Transverse colon (tissue), 4 donors: ENCODE measurements around the gene KYNU. TPM values are rescaled to one million over a fixed set of nuclear protein-coding genes. Genes with fewer than 3 reads are reported as not detected.
"Not testable (repeated sequence)": the region's sequence is repeated elsewhere in the genome, so short reads cannot be mapped to it uniquely, and the experiment has no call there.

Source experiments
- DNase-seq: peaks from one replicate; pipeline ENCODE4 v3.0.0-alpha.2; 2019
- H3K27ac ChIP-seq, 4 donors: fragments of 200-600 bp; sonication (generic); 2 replicates each; pipeline ENCODE4 v1.5.1; 2016 to 2018; ENCODE audit warnings: inconsistent platforms in 4 of 4
- H3K27me3 ChIP-seq: fragments of 200-600 bp; sonication (generic); 2 replicates; pipeline ENCODE4 v1.5.1; 2017; ENCODE audit warnings: inconsistent platforms
- H3K36me3 ChIP-seq, 4 donors: fragments of 200-600 bp; sonication (generic); 2 replicates each; pipeline ENCODE4 v1.5.1; 2017 to 2019; ENCODE audit warnings: inconsistent platforms in 4 of 4
- H3K4me1 ChIP-seq, 4 donors: fragments of 200-600 bp; sonication (generic); 2 replicates each; pipeline ENCODE4 v1.5.1; 2017 to 2020; ENCODE audit warnings: inconsistent platforms in 4 of 4
- H3K4me3 ChIP-seq, 4 donors: fragments of 200-600 bp; sonication (generic); 1 replicate in 1 of 4; 2 replicates in 3 of 4; pipeline versions ENCODE4 v1.5.1 to v1.6.1; 2017 to 2019; ENCODE audit warnings: inconsistent platforms in 4 of 4
- H3K9me3 ChIP-seq, 2 donors: fragments of 200-600 bp; sonication (generic); 2 replicates each; pipeline ENCODE4 v1.5.1; 2017 to 2019; ENCODE audit warnings: inconsistent platforms in 2 of 2
- EP300 ChIP-seq: sonication (generic); formaldehyde crosslinking; IDR thresholded peaks from one replicate; pipeline ENCODE4 v1.6.1; 2017; ENCODE audit warnings: antibody characterized with exemption, low read depth
- POLR2A ChIP-seq: fragments of 450-650 bp; IDR thresholded peaks from one replicate; pipeline ENCODE4 v1.6.1; 2016; ENCODE audit warnings: antibody characterized with exemption, mild to moderate bottlenecking, moderate library complexity
- POLR2AphosphoS5 ChIP-seq, 3 donors: sonication (generic); formaldehyde crosslinking; IDR thresholded peaks; one replicate each; pipeline ENCODE4 v1.6.1; 2016; ENCODE audit warnings: antibody characterized with exemption in 3 of 3
- WGBS, 2 donors: methylation state at CpG; one replicate each; pipeline ENCODE4 v1.1.5; 2018; ENCODE audit warnings: low coverage in 1 of 2; 5-methylcytosine and 5-hydroxymethylcytosine counted together
- in situ Hi-C, 4 donors: fragments of 200-750 bp; cut with MboI; loops; one replicate each; pipeline versions ENCODE4 v1.15.0 to v1.15.1; 2017; ENCODE audit warnings: low sequenced_read_pairs in 3 of 4, low pct_ligation_motif_present in 1 of 4, low pct_unique_long_range_greater_than_20kb in 1 of 4
- intact Hi-C: fragments of 100-400 bp; cut with DNase I; formaldehyde crosslinking; loops from one replicate; pipeline ENCODE4 v1.15.1; 2023; ENCODE audit warnings: low total_unique reads
- total RNA-seq, 4 donors: library from RNA; depleted of rRNA; stranded (reverse); fragments of >200 nt; gene quantifications; one replicate each; pipeline ENCODE4 v1.1.0, GENCODE V29; 2016
- TF ChIP-seq, protein P1 (sequence below), 5 experiments: fragments of 200-600 bp in 3 of 5; fragments of 450-650 bp in 2 of 5; sonication (generic) in 3 of 5; IDR thresholded peaks; 1 replicate in 2 of 5; 2 replicates in 3 of 5; pipeline ENCODE4 v1.5.1; 2016 to 2017; ENCODE audit warnings: antibody characterized with exemption in 5 of 5, inconsistent platforms in 3 of 5, mild to moderate bottlenecking in 2 of 5, moderate library complexity in 1 of 5

KYNU gene
- total RNA-seq, 4 donors from 2014 or later: 1.2 to 4.6 TPM; not detected in 2

DNA sequence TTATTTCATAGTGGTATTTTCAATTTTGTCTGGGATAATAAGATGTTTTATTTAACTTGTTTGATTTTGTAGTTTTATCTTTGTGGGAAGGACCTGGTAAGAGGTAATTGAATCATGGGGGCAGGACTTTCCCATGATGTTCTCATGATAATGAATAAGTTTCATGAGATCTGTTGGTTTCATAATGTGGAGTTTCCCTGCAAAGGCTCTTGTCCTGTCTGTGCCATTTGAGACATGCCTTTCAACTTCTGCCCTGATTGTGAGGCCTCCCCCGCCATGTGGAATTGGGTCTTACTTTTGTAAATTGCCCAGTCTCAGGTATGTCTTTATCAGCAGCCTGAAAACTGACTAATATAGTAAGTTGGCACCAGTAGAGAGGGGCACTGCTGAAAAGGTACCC is 174.0 kb downstream of the KYNU start:
- TF ChIP-seq EP300 (no peak), POLR2AphosphoS5 (IDR thresholded peaks at IDR 0.05) (no peak), POLR2A (no peak)
- TF ChIP-seq, protein P1, sequence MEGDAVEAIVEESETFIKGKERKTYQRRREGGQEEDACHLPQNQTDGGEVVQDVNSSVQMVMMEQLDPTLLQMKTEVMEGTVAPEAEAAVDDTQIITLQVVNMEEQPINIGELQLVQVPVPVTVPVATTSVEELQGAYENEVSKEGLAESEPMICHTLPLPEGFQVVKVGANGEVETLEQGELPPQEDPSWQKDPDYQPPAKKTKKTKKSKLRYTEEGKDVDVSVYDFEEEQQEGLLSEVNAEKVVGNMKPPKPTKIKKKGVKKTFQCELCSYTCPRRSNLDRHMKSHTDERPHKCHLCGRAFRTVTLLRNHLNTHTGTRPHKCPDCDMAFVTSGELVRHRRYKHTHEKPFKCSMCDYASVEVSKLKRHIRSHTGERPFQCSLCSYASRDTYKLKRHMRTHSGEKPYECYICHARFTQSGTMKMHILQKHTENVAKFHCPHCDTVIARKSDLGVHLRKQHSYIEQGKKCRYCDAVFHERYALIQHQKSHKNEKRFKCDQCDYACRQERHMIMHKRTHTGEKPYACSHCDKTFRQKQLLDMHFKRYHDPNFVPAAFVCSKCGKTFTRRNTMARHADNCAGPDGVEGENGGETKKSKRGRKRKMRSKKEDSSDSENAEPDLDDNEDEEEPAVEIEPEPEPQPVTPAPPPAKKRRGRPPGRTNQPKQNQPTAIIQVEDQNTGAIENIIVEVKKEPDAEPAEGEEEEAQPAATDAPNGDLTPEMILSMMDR (IDR thresholded peaks at IDR 0.05): no peak
- 95 to 100% methylated on average over 1 of the region's 1 CpG for WGBS, 2 donors
- intact Hi-C loops: no loop called here

DNA sequence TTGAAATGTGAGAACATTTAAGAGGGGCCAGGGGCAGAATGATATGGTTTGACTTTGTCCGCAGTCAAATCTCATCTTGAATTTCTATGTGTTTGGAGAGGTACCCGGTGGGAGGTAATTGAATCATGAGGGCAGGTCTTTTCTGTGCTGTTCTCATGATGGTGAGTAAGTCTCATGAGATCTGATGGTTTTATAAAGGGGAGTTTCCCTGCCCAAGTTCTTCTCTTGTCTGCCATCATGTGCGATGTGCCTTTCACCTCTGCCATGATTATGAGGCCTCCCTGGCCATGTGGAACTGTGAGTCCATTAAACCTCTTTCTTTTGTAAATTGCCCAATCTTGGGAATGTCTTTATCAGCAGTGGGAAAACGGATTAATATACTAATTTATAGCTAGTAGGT is 176.0 kb downstream of the KYNU start:
- H3K4me1 ChIP-seq, H3K27me3 ChIP-seq, H3K4me3 ChIP-seq, in situ Hi-C loops, H3K27ac ChIP-seq, H3K9me3 ChIP-seq, H3K36me3 ChIP-seq, intact Hi-C loops, DNase-seq: not testable (repeated sequence)
- 83 to 89% methylated on average over 4 of the region's 4 CpGs for WGBS, 2 donors

More for the DNA sequence above, 174.0 kb downstream of the KYNU start:
- in situ Hi-C loops: no loop called here
- H3K4me3 ChIP-seq: no peak overlapping the region
- H3K4me1 ChIP-seq: no peaks in the 10 kb centered on the region
- H3K27me3 ChIP-seq: no peaks in the 10 kb centered on the region
- H3K36me3 ChIP-seq: no peaks in the 10 kb centered on the region
- H3K27ac ChIP-seq: no peak overlapping the region
- no peaks in the 10 kb centered on the region for H3K9me3 ChIP-seq
- no peak for DNase-seq

DNA sequence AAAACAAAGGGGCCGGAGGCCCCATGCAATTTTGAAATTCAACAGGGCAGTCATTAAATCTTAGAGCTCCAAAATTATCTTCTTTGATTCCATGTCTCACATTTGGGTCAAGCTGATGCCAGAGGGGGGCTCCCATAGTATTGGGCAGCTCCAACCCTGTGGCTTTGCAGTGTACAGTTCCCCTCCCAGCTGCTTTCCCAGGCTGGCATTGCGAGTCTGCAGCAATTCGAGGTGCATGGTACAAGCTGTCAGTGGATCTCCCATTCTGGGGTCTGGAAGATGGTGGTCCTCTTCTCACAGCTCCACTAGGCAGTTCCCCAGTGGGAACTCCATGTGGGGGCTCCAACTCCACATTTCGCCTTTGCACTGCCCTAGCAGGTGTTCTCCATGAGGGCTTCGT is 179.1 kb downstream of the KYNU start:
- in situ Hi-C loops: no loop called here
- H3K36me3 ChIP-seq: no peaks in the 10 kb centered on the region
- H3K27ac ChIP-seq: no peak overlapping the region
- no peak for TF ChIP-seq POLR2AphosphoS5 (IDR thresholded peaks at IDR 0.05)
- no peak for TF ChIP-seq POLR2A
- TF ChIP-seq, protein P1 (IDR thresholded peaks at IDR 0.05): no peak
- no peak for TF ChIP-seq EP300
- DNase-seq: no peak
- intact Hi-C loops: no loop called here
- H3K4me3 ChIP-seq: no peak overlapping the region
- H3K27me3 ChIP-seq: no peaks in the 10 kb centered on the region
- WGBS, 2 donors: 94% methylated on average over 5 of the region's 5 CpGs; no CpG with 5 or more reads in 1 of the 2 donors
- no peaks in the 10 kb centered on the region for H3K9me3 ChIP-seq
- no peaks in the 10 kb centered on the region for H3K4me1 ChIP-seq

DNA sequence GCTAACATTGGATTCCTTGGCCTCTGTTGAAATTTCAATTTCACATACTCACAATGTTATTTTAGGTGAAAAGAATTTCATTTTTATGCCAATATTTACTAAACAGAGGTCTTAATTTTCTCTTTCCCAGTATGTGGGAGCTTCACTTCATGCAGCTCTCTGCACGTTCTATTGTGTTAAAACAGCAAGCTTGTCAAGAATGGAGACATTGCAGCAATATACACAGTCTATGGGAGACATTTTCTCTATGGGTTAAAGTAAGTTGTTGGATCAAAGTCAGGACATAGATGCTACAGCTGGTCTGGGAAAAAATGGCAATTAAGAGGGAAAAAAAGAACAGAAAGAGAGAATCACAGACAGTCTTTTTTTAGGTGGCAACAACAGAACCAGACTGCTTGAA is 181.4 kb downstream of the KYNU start:
- Histone ChIP-seq H3K27me3 (no peaks in the 10 kb centered on the region), H3K36me3 (no peaks in the 10 kb centered on the region), H3K9me3 (no peaks in the 10 kb centered on the region), H3K4me3 (no peak overlapping the region), H3K4me1 (no peaks in the 10 kb centered on the region), H3K27ac (no peak overlapping the region)
- DNase-seq: no peak
- TF ChIP-seq POLR2AphosphoS5 (IDR thresholded peaks at IDR 0.05) (no peak), EP300 (no peak)
- TF ChIP-seq, protein P1 (IDR thresholded peaks at IDR 0.05): no peak
- in situ Hi-C loops: no loop called here
- intact Hi-C loops: no loop called here
- 30 to 53% methylated on average over 1 of the region's 1 CpG for WGBS, 2 donors

DNA sequence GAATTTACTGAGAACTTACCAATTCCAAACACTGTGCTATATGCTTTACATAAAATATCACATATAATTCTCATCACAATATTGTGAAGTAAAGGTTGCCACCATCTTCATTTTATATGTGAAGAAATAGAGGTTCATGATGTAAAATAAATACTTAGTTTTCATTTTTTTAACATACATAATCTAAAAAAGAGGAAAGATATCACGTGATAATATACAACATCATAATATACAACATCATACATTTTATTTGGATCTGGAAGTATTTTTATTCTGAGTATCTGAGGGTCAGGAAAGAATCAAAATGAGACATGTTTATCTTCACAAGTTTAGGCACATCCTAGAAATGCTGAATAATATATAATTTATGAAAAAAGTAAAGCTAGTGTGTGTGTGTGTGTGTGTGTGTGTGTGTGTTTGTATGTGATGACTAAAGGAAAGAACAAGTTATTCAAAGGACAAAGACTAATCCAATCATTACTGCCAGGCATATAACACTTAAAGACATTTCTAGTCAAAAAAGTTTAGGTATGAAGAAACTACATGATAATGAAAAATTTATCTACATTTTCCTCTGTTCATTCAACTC is 186.2 kb downstream of the KYNU start:
- intact Hi-C loops (no loop called here), in situ Hi-C loops (no loop called here)
- no peak overlapping the region for H3K4me3 ChIP-seq
- H3K9me3 ChIP-seq: peaks cover 0 to 5% of the 10 kb centered on the region in 2 donors
- no peak for TF ChIP-seq POLR2A
- TF ChIP-seq, protein P1 (IDR thresholded peaks at IDR 0.05): no peak
- no peak for TF ChIP-seq POLR2AphosphoS5 (IDR thresholded peaks at IDR 0.05)
- no peak for TF ChIP-seq EP300
- no peak overlapping the region for H3K27ac ChIP-seq
- no peaks in the 10 kb centered on the region for H3K27me3 ChIP-seq
- DNase-seq: no peak
- no peaks in the 10 kb centered on the region for H3K36me3 ChIP-seq
- WGBS, 2 donors: 63 to 80% methylated on average over 1 of the region's 1 CpG
- no peaks in the 10 kb centered on the region for H3K4me1 ChIP-seq
